GM19043 (cell line): ENCODE results near the gene DCAF8.

Source experiments
- ATAC-seq: cut with Tn5 transposase; IDR thresholded peaks from one replicate; pipeline ENCODE4 v1.9.1; 2021; ENCODE audit warnings: low read depth; ENCODE audit not compliant: unreplicated experiment

DCAF8 gene

GRCh38 chr1:160228431-160228830, 33.9 kb downstream of the DCAF8 start:
- ATAC-seq = no peak

- ATAC-seq = no peak
Measured at GRCh38 chr1:160227561-160227960, 34.8 kb downstream of the DCAF8 start.

DNA sequence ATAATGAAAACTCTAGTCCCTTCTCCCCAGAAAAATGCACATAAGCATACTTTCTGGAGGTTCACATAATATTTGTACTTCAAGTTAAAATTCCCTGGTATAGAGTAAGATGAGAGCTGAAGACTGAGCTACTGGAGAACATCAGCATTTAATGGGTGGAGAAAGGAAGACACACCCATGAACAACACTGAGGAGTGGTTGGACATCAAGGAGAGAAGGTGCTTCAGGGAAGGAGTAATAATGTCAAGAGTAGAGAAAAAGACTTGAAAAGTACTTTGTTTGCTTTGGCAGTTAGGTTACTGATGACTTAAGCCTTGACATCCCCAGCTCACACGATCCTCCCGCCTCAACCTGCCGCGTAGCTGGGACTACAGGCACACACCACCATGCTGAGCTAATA, 35.3 kb downstream of the DCAF8 start:
- no peak for ATAC-seq

DNA sequence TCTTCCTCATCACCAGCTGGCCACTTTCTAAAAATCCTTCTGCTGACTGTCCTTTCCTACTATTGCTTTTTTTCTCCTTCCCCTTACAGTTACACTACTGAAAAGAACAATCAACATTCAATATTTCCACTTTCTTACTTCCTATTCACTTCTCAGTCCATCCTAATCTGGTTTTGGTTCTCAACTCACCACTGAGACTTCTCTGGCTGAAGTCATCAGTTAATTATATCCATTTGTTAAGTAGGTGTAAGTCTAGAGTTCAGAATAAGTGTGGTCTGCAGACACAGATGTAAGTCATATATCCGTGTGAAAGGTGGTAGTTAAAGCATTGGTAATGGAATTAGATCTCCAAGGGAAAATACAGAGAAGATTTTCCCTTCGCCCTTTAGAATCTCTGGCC, 35.7 kb downstream of the DCAF8 start:
- ATAC-seq = no peak

- ATAC-seq = no peak
Measured at GRCh38 chr1:160225345-160225744, 37.0 kb downstream of the DCAF8 start.

DNA sequence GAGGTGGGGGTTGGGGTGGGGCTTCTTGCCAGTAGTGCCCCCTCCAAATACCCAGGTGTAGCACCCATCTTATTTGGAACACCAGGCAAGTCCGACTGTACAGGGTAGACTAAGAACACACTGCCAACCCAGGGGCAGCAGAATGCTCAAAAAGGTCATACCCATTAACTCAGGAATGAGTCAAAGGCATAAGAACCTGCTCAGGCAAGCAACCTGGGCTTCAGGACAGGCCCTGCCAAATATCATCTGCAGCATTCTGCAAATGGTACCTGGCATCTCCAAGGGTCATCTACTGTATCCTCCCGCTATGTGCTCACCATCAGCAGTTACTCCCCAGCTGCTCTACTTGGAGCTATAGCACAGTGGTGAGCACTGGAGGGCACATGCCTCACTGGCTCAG, 37.7 kb downstream of the DCAF8 start:
- ATAC-seq = no peak

GRCh38 chr1:160222546-160222945, 39.8 kb downstream of the DCAF8 start:
- ATAC-seq = no peak

- ATAC-seq = no peak
Measured at GRCh38 chr1:160221089-160221488, 41.3 kb downstream of the DCAF8 start.

DNA sequence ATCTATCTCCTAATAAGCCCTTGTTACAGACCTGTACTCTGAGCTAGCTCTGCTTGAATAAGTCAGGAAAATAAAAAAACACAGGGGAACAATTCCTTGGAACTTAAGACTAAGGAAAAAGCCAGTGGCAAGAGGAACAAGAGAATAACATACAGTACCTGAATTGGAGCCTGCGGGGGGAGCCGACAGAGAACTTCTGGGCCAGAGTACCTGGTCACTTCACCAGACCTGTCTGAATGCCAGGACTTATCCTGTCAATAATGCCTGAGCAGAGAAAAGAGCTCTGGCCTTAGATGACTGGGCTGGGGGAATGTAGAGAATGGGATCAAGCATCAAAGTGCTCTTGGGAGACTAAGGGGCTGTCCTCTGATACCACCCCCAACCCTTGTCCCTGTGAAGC, 42.0 kb downstream of the DCAF8 start:
- ATAC-seq = no peak

DNA sequence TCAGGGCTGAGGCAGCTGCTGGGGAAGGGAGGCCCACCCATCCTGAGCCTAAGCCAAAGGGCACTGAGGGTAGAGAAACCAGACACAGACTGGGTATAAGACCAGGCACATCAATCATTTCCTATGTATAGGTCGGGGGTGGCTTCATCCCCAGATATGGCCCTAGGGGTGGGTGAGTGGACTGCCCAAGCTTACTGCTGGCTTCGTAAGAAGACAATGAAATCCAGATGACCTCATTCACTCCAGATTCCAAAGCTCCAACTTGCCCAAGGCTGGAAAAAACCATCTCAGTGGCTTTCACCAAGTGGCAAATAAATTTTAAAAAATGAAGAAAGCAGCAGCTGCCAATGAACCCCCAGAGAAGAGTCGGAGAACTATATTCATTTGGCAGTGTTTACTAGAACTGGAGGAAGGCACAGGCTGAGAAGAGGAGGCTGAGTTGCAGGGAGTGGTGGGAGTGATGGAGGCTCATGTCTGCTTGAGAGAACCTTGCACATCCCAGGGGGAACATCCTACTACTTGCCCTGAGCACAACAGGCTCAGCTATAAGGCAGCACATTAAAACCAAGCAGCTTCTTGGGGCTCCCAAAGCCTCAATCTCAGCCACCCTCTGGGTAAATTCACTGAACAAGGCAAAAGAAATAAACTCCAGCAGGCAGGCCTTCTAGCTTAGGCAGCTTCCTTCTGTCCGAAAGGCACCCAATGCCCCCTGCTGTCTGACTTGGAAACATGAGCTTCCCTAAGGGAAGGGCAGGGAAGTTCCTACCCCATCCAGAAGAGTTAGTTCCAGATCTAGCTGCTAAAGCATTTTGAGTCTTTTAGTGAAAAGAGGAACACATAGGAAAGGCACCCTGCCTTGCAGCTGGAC, 43.1 kb downstream of the DCAF8 start:
- no peak for ATAC-seq

DNA sequence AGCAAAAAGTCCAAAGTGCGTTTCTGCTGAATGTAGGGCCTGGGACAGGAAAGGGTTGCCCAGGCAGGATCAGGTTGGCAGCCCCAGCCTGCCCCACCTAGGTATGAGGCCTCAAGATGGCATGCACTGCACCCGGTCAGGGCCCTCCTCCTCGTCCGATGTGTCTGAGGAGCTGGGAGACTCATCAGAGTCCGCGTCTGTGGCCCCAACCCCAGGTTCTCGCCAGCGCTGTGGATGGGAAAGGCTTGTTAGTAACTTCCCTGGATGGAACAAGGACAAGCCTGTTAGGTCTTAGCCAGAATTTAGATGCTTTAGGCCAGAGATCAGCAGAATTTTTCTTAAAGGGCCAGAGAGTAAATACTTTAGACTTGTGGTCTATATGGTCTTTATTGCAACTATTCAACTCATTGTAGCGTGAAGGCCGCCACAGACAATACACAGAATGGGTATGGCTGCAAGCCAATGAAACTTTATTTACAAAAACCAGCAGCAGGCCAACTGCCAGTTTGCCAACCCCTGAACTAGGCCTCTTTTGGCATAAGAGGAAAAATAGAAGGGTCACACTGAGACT, 44.8 kb downstream of the DCAF8 start:
- ATAC-seq = no peak

DNA sequence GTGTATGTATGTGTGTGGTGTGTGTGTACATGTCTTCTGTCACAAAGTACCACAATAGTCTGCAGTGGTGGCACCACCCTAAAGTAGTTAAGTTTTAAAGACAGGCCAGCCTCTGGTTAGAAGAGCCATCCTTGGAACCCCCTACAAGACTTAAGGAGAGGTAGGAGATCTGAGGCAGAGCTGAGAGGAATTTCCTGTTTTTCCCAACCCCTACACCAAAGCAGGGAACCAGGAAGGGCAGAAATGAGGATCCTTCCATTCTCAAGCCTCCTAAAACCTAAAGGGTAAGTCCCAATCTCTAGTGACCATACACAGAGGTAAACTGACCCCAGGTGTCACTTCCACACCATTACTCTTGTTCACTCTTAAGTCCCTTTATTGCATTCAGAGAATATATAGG, 46.0 kb downstream of the DCAF8 start:
- ATAC-seq = no peak

DNA sequence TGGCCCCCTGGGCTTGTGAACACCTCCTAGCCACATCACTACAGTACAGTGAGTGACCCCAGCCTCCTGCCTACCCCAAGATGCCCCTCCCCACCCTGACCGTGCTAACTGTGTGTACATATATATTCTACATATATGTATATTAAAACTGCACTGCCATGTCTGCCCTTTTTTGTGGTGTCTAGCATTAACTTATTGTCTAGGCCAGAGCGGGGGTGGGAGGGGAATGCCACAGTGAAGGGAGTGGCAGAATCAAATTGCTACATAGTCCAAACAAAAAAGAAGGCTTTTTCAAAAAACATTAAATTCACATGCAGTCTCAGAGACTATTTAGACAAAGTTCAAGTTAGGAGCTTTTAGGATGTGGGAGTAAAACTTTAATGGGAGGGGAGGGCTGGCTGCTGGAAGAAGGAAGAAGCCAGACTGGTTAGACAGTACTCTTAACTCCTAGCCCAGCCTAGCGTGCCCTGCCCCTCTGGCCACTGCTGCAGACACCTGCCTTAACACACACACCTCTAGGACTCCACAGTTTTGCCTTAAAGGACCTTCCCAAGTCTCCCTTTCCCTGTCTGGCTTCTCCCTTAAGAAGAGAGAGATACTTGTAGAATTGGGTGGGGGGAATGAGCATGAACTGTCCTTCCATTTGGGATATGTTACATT, 47.7 kb downstream of the DCAF8 start:
- ATAC-seq = no peak

- ATAC-seq = no peak
Measured at GRCh38 chr1:160211046-160211790, 51.1 kb downstream of the DCAF8 start.

DNA sequence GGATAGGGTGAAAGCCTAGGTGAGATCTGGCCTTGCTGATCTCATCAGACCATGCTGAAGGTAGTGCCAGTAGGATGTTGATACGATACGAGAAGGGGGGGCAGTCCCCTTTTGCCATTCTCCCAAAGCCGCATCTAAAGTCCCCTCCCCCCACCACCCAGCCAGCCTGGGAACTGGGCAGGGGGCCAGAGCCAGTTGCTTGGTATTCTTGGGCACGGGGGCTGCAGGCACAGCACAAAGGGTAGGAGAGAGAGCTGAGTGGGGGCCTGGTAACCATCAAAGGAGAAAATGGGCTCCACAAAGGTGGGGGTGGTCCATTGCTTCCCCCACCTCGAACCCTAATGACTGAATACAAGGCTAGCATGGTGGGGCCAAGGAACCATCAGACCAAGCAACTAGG, 51.8 kb downstream of the DCAF8 start:
- ATAC-seq = no peak

DNA sequence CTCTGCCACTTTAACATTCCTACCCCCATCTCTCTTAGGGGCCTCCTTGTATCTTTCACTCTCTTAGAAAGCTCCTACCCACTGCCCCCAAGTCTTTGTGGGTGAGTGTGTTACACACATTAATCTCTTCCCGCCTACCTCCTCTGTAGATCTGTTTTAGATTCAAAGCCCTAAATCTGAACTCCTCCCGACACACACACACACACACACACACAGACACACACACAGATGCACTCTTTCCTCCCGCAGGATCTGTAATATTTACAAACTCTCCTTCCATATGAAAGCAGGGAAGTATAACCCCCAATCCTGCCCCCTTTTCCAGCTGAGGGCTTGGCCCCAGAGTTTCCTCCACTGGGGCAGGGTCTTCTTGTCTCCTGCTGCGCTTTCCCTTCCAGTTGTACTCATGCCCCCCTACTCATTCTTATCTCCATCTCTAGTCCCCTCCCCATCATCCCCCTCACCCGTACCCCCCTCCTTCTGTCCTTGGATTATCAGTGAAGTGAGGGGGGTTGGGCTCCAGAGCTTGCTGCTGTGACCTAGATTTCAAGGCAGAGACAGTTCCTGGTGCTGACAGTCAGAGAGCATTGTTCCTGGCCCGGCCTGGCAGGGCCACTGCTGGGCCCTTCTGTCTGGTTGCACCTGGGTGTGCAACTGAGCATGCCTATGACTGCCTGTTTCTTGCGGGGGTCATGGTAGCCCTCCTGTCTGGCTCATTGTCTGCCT, 52.9 kb downstream of the DCAF8 start:
- no peak for ATAC-seq

- no peak for ATAC-seq
Measured at GRCh38 chr1:160208557-160209320, 53.6 kb downstream of the DCAF8 start.

GRCh38 chr1:160207771-160208556, 54.4 kb downstream of the DCAF8 start:
- no peak for ATAC-seq

DNA sequence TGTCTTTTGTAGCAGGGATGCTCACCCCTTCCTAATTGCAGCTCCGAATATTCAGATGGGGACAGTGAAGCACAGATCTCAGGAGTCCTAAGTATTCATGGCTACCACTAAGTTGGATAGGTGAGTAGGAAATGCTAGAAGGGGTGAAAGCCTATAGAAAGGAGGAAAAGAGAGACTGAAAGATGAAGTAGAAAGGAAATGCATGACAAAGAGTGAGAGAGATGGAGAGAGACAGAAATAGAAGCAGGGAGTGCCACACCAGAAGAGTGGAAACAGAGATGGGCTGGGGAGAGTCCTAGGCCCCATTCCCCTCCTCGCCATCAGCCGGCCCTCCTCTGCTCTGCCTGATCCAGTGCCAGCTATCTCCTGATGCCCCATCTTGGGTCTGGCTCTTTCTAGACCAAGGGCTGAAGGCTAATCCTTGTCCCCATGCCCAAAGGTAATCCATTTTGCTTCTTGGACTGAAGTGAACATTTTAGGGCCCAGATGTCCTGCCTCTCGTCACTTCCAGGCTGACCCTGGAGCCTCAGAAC, 55.2 kb downstream of the DCAF8 start:
- no peak for ATAC-seq
